ENCODE measurements around the gene NDUFC1. TPM values are rescaled to one million over a fixed set of nuclear protein-coding genes. Genes with fewer than 3 reads are reported as not detected.
"Not testable (repeated sequence)": the region's sequence is repeated elsewhere in the genome, so short reads cannot be mapped to it uniquely, and the experiment has no call there.

Gene NDUFC1
- polyA plus RNA-seq, 1 experiment = 54.2 TPM

DNA sequence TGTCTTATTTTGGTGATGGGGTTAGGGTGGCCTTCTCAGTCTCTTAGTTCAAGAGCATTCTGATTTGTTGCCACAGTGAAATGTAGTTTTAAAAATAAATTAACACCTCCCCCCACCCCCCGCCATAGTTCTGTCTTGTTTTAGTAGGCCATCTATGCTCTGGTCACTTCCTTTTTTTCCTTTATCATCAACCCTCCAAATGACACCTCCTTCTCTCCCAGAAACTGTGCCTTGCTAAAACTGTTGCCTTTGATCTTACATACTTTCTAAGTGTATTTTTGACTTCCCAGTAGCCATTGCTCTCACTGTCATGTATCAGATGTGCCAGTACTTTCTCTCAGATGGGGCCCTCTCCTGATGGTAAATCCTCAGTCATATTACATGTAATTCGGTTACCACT is 14.5 kb upstream of the NDUFC1 start:
- DNase-seq (ENCODE audit: low read depth) = no peak
- no peaks in the 10 kb centered on the region for H3K27me3 ChIP-seq (ENCODE audit: control insufficient read depth, insufficient read depth, low read length)
- no peak overlapping the region for H3K4me3 ChIP-seq (ENCODE audit: low read depth, low read length)
- CTCF ChIA-PET = no interaction called here
- TF ChIP-seq, protein P1, sequence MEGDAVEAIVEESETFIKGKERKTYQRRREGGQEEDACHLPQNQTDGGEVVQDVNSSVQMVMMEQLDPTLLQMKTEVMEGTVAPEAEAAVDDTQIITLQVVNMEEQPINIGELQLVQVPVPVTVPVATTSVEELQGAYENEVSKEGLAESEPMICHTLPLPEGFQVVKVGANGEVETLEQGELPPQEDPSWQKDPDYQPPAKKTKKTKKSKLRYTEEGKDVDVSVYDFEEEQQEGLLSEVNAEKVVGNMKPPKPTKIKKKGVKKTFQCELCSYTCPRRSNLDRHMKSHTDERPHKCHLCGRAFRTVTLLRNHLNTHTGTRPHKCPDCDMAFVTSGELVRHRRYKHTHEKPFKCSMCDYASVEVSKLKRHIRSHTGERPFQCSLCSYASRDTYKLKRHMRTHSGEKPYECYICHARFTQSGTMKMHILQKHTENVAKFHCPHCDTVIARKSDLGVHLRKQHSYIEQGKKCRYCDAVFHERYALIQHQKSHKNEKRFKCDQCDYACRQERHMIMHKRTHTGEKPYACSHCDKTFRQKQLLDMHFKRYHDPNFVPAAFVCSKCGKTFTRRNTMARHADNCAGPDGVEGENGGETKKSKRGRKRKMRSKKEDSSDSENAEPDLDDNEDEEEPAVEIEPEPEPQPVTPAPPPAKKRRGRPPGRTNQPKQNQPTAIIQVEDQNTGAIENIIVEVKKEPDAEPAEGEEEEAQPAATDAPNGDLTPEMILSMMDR (IDR thresholded peaks at IDR 0.05; ENCODE audit: insufficient read depth, low read depth, low read length) = no peak
- no peaks in the 10 kb centered on the region for H3K36me3 ChIP-seq (ENCODE audit: control insufficient read depth, insufficient read depth, low read length)
- POLR2A ChIA-PET = no interaction called here

DNA sequence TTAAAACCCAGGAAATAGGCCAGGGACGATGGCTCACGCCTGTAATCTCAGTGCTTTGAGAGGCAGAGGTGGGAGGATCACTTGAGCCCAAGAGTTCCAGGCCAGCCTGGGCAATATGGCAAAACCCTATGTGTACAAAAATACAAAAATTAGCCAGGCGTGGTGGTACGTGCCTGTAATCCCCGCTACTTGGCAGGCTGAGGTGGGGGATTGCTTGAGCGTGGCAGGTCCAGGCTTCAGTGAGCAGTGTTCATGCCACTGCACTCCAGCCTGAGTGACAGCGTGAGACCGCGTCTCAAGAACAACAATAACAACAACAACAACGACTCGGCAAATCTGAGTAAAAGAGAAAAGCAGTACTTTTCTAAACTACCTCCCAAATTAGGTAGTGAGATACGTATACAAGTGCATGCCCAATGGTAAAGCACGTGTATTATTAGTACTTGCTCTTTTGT is 13.0 kb upstream of the NDUFC1 start:
- Histone ChIP-seq H3K27me3 (ENCODE audit: control insufficient read depth, insufficient read depth, low read length) (no peaks in the 10 kb centered on the region), H3K36me3 (ENCODE audit: control insufficient read depth, insufficient read depth, low read length) (no peaks in the 10 kb centered on the region), H3K4me3 (ENCODE audit: low read depth, low read length) (no peak overlapping the region)
- no peak for DNase-seq (ENCODE audit: low read depth)
- TF ChIP-seq, protein P1 (IDR thresholded peaks at IDR 0.05; ENCODE audit: insufficient read depth, low read depth, low read length) = no peak
- CTCF ChIA-PET = no interaction called here
- POLR2A ChIA-PET = no interaction called here

DNA sequence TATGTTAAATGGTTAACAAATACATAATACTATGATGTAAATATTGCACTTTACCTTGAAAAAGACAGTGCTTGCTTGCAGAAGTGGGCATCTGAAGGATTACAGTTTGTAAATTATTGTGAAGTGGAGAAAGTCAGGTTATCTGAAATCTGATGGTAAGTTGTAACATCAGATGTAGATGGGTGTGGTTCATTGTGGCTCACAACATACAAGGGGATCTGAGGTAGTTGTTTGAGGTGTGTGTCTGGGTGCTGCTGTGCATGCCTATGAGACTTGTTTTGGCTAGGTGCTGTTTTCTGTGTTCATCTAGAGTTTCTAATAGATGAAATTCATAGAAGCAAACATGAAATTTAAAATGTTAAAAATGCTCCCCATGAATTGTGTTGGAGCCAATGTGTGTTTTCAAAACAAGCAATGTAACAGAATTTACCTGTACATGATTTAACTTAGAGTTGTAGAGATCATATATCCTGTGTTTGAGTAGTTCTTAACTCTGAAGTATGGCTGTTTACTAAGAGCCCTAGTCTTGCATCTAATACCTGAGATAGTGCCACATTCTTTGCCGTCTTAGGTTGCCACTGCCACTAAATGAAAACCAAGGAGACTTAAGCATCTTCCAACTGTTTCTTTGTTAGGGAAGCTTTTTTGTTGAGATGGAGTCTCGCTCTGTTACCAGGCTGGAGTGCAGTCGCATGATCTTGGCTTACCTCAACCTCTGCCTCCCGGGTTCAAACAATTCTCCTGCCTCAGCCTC is 11.9 kb upstream of the NDUFC1 start:
- TF ChIP-seq, protein P1 (IDR thresholded peaks at IDR 0.05; ENCODE audit: insufficient read depth, low read depth, low read length) = no peak
- no peaks in the 10 kb centered on the region for H3K27me3 ChIP-seq (ENCODE audit: control insufficient read depth, insufficient read depth, low read length)
- no peak for DNase-seq (ENCODE audit: low read depth)
- no peak overlapping the region for H3K4me3 ChIP-seq (ENCODE audit: low read depth, low read length)
- H3K36me3 ChIP-seq (ENCODE audit: control insufficient read depth, insufficient read depth, low read length) = no peaks in the 10 kb centered on the region
- CTCF ChIA-PET = no interaction called here
- POLR2A ChIA-PET = no interaction called here

DNA sequence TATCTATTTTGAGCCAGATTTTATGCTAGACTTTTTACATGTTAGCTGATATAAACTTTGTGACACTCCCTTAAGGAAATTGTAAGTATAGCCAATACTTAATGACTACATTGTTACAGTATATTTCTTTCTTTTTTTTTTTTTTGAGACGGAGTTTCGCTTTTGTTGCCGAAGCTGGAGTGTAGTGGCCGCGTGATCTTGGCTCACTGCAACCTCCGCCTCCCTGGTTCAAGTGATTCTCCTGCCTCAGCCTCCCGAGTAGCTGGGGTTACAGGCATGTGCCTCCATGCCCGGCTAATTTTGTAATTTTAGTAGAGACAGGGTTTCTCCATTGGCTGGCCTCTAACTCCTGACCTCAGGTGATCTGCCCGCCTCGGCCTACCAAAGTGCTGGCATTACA is 11.1 kb upstream of the NDUFC1 start:
- DNase-seq (ENCODE audit: low read depth); H3K27me3 ChIP-seq (ENCODE audit: control insufficient read depth, insufficient read depth, low read length); POLR2A ChIA-PET; H3K4me3 ChIP-seq (ENCODE audit: low read depth, low read length); H3K36me3 ChIP-seq (ENCODE audit: control insufficient read depth, insufficient read depth, low read length): not testable (repeated sequence)
- CTCF ChIA-PET = interaction anchor here (0.6 kb wide), 1 partner anchor 70 kb away, joined by 4 read pairs; no protein-coding TSS in a partner anchor

DNA sequence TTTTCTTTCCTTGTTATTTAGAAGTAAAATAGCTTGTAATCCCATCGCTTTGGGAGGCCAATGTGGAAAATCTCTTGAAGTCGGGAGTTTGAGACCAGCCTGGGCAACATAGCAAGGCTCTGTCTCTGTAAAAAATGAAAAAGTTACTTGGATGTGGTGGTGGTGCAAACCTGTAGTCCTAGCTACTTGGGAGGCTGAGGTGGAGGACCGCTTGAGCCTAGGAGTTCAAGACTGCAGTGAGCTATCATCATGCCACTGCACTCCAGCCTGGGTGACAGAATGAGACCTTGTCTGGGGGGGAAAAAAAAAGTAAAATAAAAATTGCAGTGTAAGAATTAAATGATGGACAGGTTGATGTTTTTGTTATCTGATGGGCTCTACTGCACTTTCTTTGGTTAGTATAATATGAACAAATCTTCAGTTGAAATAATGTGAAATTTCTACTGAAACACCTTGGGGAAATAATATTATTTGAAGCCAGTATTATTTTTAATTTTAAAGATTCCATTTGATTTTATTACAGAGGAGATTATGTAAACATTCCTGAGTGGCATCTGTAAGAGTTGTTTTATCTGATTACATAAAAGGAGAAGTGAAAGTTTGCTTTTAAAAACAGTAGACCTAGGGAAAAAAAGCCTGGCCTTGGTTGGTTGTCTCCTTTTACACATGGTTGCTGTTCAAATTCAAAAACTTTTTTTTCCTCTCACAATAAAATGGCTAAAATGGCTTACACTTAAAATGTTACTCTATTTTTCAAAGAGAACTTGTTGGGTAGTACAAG is 10.5 kb upstream of the NDUFC1 start:
- DNase-seq (ENCODE audit: low read depth) = no peak
- Histone ChIP-seq H3K27me3 (ENCODE audit: control insufficient read depth, insufficient read depth, low read length) (no peaks in the 10 kb centered on the region), H3K4me3 (ENCODE audit: low read depth, low read length) (no peak overlapping the region), H3K36me3 (ENCODE audit: control insufficient read depth, insufficient read depth, low read length) (no peaks in the 10 kb centered on the region)
- POLR2A ChIA-PET = interaction anchor here (0.6 kb wide), 1 partner anchor 1356 kb away, joined by 8 read pairs; no protein-coding TSS in a partner anchor
- TF ChIP-seq, protein P1 (IDR thresholded peaks at IDR 0.05; ENCODE audit: insufficient read depth, low read depth, low read length) = no peak
- CTCF ChIA-PET = interaction anchor here (2.2 kb wide), 1 partner anchor 11 kb away, joined by 7 read pairs; the partner anchor contains the start of gene NAA15
